DMS 273 (cell line): ENCODE data around the gene ESRRG.
"Not testable (repeated sequence)": the region's sequence is repeated elsewhere in the genome, so short reads cannot be mapped to it uniquely, and the experiment has no call there.

Experiments used
- DNase-seq: peaks from one replicate; lab custom pipeline; 2025; ENCODE audit not compliant: unreplicated experiment; lab: John Stamatoyannopoulos, UW

The ESRRG gene

DNA sequence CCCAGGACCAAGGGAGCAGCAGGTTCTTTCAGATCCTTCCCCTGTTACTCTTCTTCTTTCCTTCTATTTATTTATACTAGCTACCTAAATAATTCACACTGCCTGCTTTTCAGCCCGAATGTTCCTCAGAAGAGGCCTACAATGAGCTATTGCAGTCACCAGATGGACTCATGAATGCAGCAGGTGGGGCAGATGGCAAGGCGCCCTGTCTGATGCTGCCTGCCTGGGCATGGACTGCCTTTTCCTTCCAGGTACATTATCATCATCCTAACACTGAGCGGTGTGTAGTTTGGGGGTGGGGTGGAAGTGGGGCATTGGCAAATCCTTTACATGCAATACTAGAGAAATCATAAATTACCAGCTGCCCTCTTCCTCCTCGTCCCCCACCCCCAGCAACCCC, 17.6 kb downstream of the ESRRG start:
- DNase-seq, result peak; percentile 96

DNA sequence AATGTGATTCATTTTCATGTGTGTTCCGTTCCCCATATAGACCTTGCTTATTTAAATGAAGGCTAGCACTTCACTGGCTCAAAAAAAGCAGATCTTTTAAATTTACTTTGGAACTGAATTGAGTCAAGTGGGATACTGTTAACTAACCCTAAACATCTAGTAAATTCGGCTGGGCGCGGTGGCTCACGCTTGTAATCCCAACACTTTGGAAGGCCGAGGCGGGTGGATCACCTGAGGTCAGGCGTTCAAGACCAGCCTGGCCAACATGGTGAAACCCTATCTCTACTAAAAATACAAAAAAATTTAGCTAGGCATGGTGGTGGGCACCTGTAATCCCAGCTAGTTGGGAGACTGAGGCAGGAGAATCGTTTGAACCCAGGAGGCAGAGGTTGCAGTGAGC, 19.2 kb downstream of the ESRRG start:
- DNase-seq, result not testable (repeated sequence)

DNA sequence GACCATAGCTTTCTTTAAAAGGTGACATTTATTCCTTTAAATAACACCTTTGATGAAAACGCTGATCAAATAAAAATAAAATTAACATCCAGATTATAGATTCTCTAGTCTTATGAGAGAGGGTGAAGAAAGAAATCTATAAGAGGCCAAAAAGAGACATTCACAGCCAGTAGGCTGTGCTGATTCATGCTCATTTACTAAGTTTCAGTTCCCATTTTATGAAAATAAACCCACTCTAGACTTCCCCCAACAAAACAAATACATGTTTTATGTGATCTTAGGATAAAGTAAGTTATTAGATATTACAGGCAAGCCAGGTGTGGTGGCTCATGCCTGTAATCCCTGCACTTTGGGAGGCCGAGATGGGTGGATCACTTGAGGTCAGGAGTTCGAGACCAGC, 21.1 kb downstream of the ESRRG start:
- DNase-seq, result no peak

DNA sequence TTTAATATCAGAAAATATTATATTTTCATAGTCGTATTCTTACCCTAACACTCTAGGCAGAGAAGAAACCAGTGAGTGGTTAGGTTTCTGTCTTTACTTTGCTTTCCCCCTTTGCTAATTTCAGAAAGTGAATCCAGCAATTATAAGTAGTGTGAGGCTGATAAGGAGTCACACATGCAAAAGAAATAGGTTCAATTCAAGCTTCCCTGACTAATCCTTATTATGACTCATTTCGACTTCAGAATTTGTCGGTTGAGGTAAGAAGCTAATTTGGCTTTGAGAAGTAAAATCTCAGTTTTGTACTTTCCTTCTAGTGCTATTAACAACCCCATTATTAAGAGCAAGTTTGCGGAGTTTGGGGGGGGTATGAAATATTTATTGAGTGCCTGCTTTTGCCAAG, 22.4 kb downstream of the ESRRG start:
- DNase-seq, result no peak

DNA sequence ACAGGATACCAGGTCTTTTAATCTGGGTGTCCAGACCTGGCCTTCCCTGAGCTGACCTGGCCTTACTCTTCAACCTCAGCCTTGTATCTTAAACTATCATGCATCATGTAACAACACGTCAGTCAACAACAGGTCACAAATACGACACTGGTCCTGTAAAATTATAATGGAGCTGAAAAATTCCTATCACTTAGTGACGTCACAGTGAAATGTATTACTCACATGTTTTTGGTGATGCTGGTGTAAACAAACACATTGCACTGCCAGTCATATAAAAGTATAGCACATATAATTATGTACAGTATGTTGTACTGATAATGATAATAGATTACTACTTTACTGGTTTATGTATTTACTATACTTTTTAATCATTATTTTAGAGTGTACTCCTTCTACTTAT, 31.5 kb downstream of the ESRRG start:
- no peak for DNase-seq

DNA sequence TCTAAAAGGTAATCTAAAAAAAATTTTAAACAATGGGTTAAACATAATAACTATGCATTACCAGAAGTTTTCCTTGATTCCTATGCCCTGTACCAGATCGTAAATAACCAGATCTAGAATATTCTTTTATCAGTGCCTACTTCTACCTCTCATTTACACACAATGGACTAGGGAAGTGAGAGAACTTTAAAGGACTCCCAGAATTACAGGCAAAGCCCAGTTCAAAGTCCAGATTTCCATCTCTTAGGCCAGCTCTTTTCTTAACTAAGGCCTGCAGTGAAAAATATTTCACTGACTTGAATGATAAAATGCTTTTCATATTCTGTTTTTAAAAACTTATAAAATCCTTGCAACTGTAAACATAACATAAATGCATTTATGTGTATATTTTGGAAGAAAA, 32.6 kb downstream of the ESRRG start:
- no peak for DNase-seq

DNA sequence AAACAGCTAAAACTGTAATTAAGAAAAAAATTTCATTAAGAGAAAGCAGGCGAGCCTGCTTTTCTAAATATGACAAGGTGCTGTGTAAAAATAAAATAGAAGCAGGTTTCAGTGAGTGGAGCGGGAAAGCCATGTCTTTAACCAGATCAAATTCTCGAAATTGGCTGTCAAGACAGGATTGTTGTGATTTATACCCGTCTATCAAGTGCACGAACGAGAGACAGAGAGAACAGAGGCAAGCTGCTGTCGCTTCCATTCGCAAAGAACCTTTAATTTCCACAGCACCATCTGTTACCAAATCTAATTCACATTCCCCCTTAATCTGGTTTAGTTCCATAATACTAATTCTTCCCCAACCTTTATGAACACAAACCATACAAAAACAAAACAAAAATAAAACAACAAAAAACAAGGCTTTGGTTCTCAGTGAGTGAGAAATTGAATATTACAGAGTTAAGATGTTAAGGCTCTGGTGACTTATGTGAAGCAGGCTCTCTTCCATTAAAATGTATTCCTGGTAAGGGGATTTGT, 35.0 kb downstream of the ESRRG start:
- DNase-seq, result peak; percentile 77

DNA sequence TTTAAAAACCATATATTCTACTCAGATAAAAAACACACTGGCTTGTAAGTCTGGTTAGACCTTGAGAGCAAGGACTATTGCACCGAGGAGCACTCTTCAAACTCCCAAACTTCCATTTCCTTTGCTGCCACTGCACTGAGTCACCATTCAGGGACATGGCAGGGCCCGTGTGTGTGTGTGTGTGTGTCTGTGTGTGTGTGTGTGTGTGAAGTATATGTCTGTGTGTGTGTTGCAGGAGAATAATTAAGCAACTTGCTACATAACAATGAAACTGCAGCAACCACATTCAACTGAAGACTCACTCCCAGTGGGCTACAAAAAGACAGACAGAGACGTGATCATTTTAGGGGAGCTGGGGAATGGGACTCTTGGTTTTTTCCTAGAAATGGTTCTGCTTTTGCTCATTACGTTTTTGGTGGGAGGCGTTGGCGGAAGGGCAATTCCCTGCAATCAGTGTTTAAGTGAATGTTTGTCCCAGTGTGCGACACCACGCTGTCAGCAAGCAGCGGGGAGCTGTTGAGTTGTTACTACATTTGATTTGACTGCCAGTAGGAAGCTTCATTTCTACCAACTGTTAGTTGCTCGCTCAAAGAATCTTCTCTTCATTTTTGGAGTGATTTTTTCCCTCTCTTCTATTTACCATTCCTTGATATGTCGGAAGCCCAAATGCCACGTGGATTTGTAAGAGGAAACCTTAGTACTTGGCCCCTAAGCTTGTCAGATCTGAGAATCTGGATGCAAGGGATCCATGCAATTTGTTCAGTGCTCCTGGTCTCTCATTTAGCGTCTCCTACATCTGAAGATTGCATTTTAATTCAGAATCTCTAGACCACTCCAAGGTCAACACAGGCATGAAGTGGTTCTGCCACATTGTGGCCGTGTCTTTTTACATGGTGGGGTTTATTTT, 36.1 kb downstream of the ESRRG start:
- no peak for DNase-seq

DNA sequence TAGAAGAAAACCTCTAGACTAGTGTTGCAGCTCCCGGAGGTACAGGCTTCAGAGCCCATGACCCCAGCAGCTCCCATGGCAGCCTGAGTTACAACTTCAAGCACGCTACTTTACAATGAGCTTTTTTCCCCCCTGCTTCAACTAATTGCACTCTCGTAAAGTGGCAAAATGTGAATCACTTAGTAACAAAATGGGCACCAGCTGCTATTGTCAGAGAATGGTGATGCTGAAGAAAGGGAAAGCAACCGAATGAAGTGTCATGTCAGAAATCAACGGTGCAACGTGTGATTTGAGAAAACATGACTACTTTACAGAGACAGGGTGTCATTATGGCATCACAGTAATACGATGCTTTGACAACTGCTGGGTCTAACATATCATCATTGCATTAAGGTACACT, 40.5 kb downstream of the ESRRG start:
- peak; percentile 30 for DNase-seq

DNA sequence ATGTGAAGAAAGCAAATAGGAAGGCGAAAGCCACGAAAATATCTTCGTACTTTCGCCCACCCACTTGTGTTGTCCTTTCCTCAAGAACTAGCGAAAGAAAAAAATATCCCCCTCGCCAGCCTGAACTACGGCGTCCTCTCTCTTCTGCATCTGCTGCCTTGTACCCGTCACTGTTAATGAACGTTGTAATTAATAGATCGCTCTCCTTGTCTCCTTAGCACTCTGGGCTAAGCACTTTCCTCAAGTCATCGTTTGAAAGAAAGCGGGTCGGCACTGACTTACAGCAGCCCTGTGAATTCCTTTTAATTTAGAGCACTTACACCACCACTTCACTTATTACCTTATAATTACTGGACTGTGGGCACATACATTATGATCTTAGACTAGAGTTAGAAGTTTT, 44.1 kb downstream of the ESRRG start:
- no peak for DNase-seq

DNA sequence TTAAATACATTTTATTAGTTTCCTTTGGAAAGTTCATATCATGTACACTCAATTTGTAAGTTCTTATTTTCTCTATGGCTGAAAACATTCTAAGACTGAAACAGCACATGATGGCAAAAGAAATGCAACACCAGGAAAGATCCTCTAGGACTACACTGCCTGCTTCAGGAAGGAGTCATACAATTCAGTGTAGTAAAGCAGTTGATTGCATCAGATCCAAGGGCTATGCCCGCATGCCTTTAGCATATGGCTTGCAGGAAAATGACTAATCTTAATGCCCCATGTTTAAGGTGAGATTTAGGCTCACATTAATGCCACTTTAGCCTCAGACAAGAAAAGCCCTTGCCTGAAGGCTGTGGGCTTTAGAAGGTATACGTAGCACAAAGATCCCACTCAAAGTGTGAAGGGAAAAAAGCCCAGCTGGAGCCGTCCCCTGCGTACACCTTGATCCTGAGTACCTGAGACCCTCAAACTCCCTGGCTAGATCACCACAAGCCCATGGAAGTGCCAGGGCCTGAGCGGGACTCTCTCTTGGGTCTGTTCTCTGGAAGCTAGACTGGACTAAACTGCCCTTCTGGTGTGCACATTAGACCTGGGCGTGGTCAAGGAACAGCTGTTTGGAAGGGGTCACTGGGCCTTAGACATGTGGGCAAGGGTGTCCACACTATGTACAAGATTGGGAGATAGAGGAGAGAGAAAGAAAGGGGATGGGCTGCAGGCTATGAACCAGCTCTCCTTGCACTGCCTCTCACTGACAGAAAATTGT, 52.9 kb downstream of the ESRRG start:
- DNase-seq, result peak; percentile 62

DNA sequence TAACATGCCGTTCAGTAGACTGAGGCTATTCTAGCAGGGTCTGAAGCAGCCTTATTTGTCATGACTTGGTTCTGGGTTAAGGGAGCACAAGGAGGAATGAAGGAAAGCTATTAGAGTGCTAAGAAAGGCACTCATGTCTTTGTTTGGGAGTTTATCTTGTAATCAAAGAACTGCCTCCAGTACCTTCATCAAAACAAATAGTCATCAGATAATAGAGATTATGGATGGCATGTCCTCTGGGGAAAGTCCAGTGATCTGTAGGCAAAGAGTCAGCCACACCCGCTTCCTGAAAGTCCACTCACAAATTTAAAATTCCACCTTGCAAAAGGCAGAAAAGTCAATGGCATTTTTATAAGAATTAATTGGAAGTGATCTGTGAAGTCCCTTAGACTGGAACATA, 56.8 kb downstream of the ESRRG start:
- DNase-seq, result no peak

DNA sequence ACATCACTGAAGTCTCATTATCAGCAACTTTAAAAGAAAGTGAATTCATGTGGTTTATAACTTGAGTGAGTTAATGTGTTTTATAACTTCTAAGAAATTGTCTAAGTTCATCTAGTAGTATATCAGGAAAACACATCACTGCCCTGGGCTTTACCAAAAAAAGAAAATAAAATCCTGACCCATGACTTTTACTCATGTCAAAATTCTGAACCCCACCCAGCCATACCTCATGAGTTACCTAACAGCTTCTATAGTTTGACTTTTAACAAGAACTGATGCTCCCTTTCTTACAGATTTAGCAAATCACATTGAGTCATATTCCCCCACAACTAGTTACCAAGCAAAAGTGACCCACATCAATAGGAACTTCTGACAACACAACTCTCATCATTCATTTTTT, 57.4 kb downstream of the ESRRG start:
- no peak for DNase-seq

DNA sequence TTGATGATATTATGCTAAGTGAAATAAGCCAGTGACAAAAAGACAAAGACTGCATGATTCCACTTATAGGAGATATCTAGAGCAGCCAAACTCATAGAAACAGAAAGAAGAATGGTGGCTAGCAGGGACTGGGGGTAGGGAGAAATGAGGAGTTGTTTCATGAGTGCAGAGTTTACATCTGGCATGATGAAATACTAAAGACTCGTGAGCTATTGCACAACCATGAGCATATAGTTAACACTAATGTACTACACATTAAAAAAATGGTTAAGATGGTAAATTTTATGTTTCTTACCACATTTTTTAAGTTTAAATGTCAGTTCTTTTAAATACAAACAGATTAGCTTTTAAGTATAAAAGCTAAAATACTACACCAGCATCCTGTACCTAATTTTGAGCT, 57.8 kb downstream of the ESRRG start:
- no peak for DNase-seq

DNA sequence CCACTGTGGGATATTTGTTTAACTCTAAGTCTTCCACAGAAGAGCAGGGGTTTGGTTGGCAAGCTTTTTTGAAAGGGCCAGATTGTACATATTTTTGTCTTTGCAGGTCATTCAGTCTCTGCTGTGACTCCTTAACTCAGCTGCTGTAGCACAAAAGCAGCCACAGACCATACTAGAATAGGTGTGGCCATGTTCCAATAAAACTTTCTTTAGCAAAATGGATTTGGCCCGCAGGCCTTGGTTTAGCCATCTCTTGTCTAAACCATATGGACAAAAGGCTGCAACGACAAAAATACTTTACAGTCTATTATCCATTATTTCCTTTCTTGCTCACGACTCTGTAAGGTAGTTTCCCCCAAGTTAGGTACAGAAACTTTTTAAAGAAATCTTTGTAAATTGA, 60.5 kb downstream of the ESRRG start:
- no peak for DNase-seq

DNA sequence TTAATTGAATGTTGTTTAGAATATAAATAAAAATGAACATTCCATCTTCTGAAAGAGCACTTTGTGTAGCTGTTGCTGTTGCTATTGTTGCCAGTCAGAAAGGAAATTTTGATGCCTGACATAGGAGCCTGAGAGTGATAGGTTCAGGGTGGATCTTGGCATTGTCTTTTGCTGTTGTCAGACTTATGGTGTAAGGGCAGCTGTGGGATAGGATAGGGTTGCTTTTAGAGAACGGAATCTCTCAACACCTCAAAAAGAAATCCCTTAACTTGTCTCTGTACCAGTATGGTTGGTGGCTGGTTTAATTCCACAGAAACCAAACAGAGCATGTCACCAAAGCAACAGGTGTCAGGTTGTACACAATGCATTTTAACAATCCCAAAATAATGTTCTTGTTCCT, 62.7 kb downstream of the ESRRG start:
- DNase-seq, result no peak

DNA sequence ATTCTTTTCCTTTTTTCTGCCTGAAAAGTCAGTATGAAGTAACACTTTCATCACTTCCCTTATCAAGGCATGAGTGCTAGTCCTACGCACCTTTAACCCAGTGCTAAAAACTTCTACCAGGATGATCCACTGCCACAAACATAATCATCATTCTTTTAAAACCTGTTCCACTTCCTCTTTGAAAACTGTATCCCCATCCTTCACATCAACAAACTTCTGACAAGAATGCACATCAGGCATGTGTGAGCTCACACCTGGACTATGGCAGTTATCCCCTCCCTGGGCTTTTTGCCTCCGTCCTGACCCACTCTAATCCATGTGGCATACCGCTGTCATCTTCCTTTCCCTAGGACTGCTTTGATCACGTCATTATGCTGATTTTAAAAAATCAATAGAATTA, 70.2 kb downstream of the ESRRG start:
- DNase-seq, result no peak

DNA sequence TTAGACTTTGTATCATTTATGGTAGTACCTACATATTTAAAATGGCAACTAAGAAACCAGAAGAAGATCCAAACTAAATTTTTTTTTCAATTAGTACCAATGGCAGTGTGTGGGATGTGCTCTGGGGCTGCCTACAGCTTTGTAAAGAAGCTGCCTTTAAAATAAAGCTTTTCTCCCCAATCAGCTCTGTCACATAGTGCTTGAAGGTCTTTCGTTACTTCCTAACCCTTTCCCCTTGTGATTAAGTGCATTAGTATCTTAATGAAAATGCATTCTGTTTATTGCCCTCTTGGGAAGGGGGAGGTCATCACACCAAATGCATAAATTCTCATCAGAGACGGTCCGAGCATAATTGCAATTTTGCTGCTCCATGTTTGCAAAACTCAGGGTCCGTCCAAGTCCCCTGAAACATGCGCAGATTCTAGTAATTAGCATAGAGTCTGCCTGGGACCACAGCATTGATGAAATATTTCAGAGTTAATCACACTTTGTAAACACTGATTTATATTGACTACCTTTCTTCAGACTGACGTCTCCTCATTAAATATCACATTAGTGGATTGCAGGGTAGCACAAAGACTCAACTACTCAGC, 71.3 kb downstream of the ESRRG start:
- no peak for DNase-seq

DNA sequence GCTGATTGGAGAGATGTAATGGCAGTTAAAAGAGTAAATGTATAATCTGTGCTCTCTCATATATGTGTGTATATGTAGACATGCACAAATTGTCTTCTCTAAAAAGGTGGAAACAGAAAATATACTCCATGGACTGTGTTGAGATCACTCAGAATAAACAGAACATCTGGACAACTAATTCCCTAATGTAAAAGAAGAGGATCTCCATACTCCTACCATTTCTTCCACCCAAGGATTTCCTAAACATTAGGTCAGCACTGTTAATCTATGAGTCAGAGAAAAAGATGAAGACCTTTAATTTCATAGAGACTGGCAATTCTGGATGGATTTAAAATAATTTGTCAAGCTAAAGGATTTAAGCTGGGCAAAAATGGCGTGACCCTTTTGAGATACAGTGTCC, 80.1 kb downstream of the ESRRG start:
- DNase-seq, result no peak

DNA sequence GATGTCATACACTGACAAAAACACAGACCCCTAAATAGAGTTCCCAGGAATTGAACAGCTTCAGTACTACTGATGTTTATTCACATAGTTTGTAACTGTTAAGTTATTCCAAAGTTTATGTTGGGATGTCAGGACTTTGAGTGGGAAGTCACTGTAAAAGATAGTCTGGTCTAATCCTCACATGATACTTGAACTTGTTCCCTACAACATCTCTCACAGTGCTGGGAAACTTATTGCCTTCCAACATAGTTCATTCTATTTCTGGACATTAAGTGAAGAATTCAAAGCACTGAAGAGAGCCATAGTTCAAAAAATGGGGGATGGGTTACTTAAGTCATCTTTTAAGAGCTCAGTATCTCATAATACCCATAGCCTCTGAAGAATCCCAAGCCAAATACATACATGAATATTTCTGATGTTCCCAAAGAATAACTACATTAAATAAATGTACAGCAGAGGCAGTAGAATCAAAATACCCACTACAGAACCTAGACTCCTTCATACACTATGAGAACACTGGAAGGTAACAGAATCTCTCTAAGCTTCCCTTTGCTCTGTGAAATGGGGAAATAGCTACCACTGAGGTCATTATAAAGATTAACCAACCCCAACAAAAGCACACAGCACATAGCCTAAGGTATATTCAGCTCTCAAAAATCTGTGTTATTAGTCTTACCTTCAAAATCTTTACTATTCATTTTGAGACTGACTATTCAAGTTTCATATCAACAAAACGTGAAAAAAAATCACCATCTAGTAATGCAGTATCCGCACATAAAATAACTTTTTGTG, 81.4 kb downstream of the ESRRG start:
- DNase-seq, result no peak

DNA sequence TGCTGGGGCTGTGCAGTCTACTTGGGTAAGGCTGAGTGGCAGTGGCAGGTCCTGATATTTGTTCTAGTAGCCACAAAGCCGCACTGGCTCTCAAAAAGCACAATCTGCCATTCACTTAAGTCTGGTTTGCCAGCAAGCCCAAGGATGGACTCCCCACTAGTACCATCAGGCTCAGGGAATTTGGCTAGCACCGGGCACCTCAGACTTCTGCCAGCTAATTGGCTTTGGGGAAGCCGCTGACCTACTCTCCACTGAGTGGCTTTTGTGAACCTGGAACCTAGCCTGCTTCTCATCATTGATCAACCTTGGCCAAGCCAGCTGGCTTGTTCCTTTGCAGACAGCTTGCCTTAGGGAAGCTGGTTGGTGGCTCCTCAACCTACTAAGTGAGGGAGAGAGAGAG, 83.1 kb downstream of the ESRRG start:
- DNase-seq, result no peak
